Suprapubic skin (tissue), 4 donors: ENCODE measurements around the gene KCTD10. TPM values are rescaled to one million over a fixed set of nuclear protein-coding genes. Genes with fewer than 3 reads are reported as not detected.

Experiments
- DNase-seq, 2 donors: peaks; one replicate each; pipeline ENCODE4 v3.0.0-alpha.2; 2019; ENCODE audit warnings: low spot score in 2 of 2
- H3K27ac ChIP-seq: fragments of 200-600 bp; sonication (generic); one replicate; pipeline ENCODE4 v1.5.1; 2019
- H3K27me3 ChIP-seq: fragments of 200-600 bp; sonication (generic); one replicate; pipeline ENCODE4 v1.5.1; 2019
- H3K36me3 ChIP-seq: fragments of 200-600 bp; sonication (generic); one replicate; pipeline ENCODE4 v1.5.1; 2019
- H3K4me1 ChIP-seq: fragments of 200-600 bp; sonication (generic); one replicate; pipeline ENCODE4 v1.5.1; 2019
- H3K4me3 ChIP-seq: fragments of 200-600 bp; sonication (generic); one replicate; pipeline ENCODE4 v1.5.1; 2019; ENCODE audit warnings: mild to moderate bottlenecking
- H3K9me3 ChIP-seq: fragments of 200-600 bp; sonication (generic); one replicate; pipeline ENCODE4 v1.5.1; 2019
- EP300 ChIP-seq: sonication (generic); formaldehyde crosslinking; IDR thresholded peaks from one replicate; pipeline ENCODE4 v1.6.1; 2017; ENCODE audit warnings: antibody characterized with exemption
- POLR2A ChIP-seq, 2 donors: fragments of 450-650 bp; IDR thresholded peaks; one replicate each; pipeline ENCODE4 v1.6.1; 2017; ENCODE audit warnings: antibody characterized with exemption in 2 of 2, mild to moderate bottlenecking in 2 of 2, moderate library complexity in 2 of 2
- POLR2AphosphoS5 ChIP-seq, 3 donors: sonication (generic); formaldehyde crosslinking; IDR thresholded peaks; one replicate each; pipeline ENCODE4 v1.6.1; 2017; ENCODE audit warnings: antibody characterized with exemption in 3 of 3
- WGBS: methylation state at CpG from one replicate; pipeline ENCODE4 v1.1.5; 2018; 5-methylcytosine and 5-hydroxymethylcytosine counted together
- total RNA-seq, 4 donors: library from RNA; depleted of rRNA; stranded (reverse); fragments of >200 nt; gene quantifications; one replicate each; pipeline ENCODE4 v1.1.0, GENCODE V29; 2016
- TF ChIP-seq, protein P1 (sequence below), 2 donors: fragments of 200-600 bp in 1 of 2; fragments of 450-650 bp in 1 of 2; sonication (generic) in 1 of 2; IDR thresholded peaks; one replicate each; pipeline ENCODE4 v1.5.1; 2016 to 2019; ENCODE audit warnings: antibody characterized with exemption in 2 of 2, mild to moderate bottlenecking in 1 of 2, moderate library complexity in 1 of 2

The KCTD10 gene
- total RNA-seq, 4 donors from 2014 or later = 34.7 to 56.3 (median 41.7) TPM

DNA sequence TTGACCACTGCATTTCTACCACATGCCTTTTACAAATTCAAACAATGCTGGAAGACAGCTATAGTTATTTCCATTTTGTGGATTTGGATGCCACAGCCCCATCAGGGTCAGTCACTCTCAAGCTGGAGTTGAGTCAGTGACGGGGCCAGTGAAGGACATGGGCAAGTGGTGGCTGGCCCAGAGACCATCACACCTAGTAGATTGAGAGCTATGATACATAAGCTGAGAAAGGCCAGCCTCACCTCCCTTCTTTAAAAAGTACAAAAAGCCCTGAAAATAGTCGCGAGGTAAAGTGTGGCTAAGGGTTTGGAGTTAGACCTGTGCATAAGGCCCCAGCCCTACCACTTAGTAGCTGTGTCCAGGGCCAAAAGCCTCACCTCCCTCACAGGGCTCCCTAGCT, 4.1 kb downstream of the KCTD10 start:
- H3K36me3 ChIP-seq = peaks cover 24% of the 10 kb centered on the region
- no peaks in the 10 kb centered on the region for H3K27me3 ChIP-seq
- DNase-seq = no peak
- H3K4me1 ChIP-seq = peaks cover 45% of the 10 kb centered on the region
- TF ChIP-seq POLR2AphosphoS5 (IDR thresholded peaks at IDR 0.05) (no peak), POLR2A (IDR thresholded peaks at IDR 0.05) (no peak), EP300 (no peak)
- TF ChIP-seq, protein P1, sequence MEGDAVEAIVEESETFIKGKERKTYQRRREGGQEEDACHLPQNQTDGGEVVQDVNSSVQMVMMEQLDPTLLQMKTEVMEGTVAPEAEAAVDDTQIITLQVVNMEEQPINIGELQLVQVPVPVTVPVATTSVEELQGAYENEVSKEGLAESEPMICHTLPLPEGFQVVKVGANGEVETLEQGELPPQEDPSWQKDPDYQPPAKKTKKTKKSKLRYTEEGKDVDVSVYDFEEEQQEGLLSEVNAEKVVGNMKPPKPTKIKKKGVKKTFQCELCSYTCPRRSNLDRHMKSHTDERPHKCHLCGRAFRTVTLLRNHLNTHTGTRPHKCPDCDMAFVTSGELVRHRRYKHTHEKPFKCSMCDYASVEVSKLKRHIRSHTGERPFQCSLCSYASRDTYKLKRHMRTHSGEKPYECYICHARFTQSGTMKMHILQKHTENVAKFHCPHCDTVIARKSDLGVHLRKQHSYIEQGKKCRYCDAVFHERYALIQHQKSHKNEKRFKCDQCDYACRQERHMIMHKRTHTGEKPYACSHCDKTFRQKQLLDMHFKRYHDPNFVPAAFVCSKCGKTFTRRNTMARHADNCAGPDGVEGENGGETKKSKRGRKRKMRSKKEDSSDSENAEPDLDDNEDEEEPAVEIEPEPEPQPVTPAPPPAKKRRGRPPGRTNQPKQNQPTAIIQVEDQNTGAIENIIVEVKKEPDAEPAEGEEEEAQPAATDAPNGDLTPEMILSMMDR (IDR thresholded peaks at IDR 0.05) = no peak
- no peak overlapping the region for H3K4me3 ChIP-seq
- no peaks in the 10 kb centered on the region for H3K9me3 ChIP-seq
- WGBS = 97% methylated on average over 3 of the region's 3 CpGs
- H3K27ac ChIP-seq = no peak overlapping the region

DNA sequence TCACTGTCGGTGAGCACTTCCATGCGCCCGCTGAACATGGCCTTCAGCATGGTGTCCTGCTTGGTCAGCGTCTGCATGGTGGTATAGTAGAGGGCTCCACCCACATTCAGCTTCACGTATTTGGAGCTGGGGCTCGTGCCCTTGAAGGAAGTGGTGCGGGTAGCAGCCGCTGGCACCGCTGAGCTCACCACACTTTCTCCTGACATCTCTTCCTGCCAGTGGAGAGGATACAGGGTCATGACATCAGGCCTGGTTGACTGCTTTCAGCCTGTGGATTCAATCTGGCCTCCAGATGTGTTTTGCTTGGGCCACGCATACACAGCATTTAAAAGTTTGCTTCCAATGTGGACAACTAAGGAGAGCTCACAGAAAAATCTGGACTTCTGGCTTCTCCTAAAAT, 7.6 kb downstream of the KCTD10 start:
- H3K36me3 ChIP-seq = peaks cover 33% of the 10 kb centered on the region
- H3K4me3 ChIP-seq = no peak overlapping the region
- no peak for DNase-seq
- H3K4me1 ChIP-seq = peaks cover 57% of the 10 kb centered on the region
- H3K27me3 ChIP-seq = no peaks in the 10 kb centered on the region
- H3K9me3 ChIP-seq = no peaks in the 10 kb centered on the region
- 76% methylated on average over 10 of the region's 10 CpGs for WGBS
- no peak for TF ChIP-seq EP300
- no peak for TF ChIP-seq POLR2A (IDR thresholded peaks at IDR 0.05)
- TF ChIP-seq, protein P1 (IDR thresholded peaks at IDR 0.05) = no peak
- no peak for TF ChIP-seq POLR2AphosphoS5 (IDR thresholded peaks at IDR 0.05)
- no peak overlapping the region for H3K27ac ChIP-seq

DNA sequence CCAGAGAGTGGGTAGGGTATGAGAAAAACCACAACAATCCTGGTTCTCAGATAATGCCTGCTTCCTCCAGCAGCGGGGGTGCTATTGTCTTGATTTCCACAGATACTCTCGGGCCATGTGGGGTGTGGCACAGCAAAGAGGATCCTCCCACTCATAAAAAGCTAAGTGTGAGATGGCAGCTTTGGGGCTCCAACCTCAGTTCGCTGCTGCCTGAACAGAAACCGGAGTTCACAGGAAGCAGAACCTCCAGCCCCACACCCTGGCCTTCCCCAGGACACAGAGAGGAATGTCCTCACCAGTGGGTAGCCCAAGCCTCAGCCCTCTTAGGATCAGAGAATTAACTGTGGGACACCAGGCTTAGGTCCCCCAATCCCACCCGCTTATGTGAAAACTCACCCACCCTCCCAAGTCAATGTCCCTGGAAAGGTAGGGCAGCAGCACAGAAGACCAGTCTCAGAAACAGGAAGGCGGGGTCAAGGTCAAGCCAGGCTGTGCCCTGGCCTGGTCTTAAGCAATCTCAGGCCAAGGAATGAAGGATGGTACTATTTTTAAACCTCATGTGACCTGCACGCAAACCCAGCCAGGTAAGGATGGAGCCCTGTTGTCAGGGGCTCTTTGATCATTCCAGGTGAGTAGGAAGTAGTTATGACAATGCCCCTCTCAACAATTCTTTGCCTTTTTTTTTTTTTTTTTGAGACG, 9.0 kb downstream of the KCTD10 start:
- Histone ChIP-seq H3K4me1 (peaks cover 68% of the 10 kb centered on the region), H3K9me3 (no peaks in the 10 kb centered on the region), H3K27me3 (no peaks in the 10 kb centered on the region), H3K4me3 (no peak overlapping the region), H3K27ac (peak overlapping the region; percentile 53), H3K36me3 (peaks cover 33% of the 10 kb centered on the region)
- TF ChIP-seq, protein P1 (IDR thresholded peaks at IDR 0.05) = no peak
- TF ChIP-seq POLR2AphosphoS5 (IDR thresholded peaks at IDR 0.05) = no peak
- TF ChIP-seq POLR2A (IDR thresholded peaks at IDR 0.05) = no peak
- TF ChIP-seq EP300 = no peak
- WGBS = 58% methylated on average over 6 of the region's 8 CpGs
- DNase-seq = no peak

DNA sequence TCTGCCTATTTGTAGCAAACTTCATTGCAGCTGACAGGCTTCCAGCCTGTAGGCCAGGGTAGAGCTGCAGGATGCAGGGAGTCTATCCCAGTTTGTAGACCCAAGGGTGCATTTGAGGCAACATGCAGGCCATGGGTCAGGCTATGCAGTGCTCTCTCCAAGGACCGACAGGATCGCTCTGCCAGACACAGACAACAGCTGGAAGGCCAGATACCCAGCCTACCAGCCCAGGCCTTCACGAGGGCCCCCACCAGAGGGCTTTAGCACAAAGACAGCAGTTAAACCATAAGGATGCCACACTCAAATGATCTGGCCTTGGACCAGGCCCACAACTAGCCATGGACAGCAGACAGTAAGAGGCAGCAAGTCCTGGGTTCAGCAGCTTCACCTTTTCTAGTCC, 10.3 kb downstream of the KCTD10 start:
- no peak for DNase-seq
- no peaks in the 10 kb centered on the region for H3K27me3 ChIP-seq
- H3K4me3 ChIP-seq = no peak overlapping the region
- peaks cover 78% of the 10 kb centered on the region for H3K4me1 ChIP-seq
- 83% methylated on average over 1 of the region's 3 CpGs for WGBS
- H3K9me3 ChIP-seq = no peaks in the 10 kb centered on the region
- peak overlapping the region; percentile 12 for H3K27ac ChIP-seq
- H3K36me3 ChIP-seq = peaks cover 33% of the 10 kb centered on the region
- TF ChIP-seq POLR2A (IDR thresholded peaks at IDR 0.05) = no peak
- TF ChIP-seq EP300 = no peak
- TF ChIP-seq, protein P1 (IDR thresholded peaks at IDR 0.05) = no peak
- no peak for TF ChIP-seq POLR2AphosphoS5 (IDR thresholded peaks at IDR 0.05)

DNA sequence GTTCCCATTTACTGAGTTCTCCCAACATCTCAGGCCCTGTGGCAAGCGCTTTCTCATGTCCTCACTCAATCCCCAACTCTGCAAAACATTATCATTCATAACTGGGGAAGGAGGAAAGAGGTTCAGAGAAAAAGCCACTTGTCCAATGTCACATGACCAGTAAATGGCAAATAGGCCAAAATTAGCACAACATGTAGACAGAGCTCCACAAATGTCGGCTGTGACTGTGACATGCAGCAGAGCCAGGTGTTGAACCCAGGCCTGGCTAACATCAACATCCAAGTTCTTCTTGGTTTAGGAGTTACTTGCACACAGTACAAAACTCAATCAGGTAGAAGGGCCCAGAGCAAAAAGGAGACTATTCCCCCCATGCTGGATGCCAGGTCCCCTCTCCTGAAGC, 10.8 kb downstream of the KCTD10 start:
- peaks cover 84% of the 10 kb centered on the region for H3K4me1 ChIP-seq
- WGBS = 65% methylated on average over 2 of the region's 2 CpGs

More for the DNA sequence above, 10.8 kb downstream of the KCTD10 start:
- no peak for DNase-seq
- H3K36me3 ChIP-seq = peaks cover 33% of the 10 kb centered on the region
- no peaks in the 10 kb centered on the region for H3K27me3 ChIP-seq
- no peaks in the 10 kb centered on the region for H3K9me3 ChIP-seq
- TF ChIP-seq EP300 (no peak), POLR2AphosphoS5 (IDR thresholded peaks at IDR 0.05) (no peak), POLR2A (IDR thresholded peaks at IDR 0.05) (no peak)
- TF ChIP-seq, protein P1 (IDR thresholded peaks at IDR 0.05) = no peak
- no peak overlapping the region for H3K4me3 ChIP-seq
- H3K27ac ChIP-seq = no peak overlapping the region
